ENCODE measurements around the gene PSEN1.

Gene PSEN1

DNA sequence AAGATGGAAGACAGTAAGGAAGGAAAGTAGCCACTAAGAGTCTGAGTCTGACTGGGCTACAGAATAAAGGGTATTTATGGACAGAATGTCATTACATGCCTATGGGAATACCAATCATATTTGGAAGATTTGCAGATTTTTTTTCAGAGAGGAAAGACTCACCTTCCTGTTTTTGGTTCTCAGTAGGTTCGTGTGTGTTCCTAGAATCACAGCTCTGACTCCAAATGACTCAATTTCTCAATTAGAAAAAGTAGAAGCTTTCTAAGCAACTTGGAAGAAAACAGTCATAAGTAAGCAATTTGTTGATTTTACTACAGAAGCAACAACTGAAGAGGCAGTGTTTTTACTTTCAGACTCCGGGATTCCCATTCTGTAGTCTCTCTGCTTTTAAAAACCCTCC lies 85.6 kb downstream of the PSEN1 start:
- DNase-seq = no peak

DNA sequence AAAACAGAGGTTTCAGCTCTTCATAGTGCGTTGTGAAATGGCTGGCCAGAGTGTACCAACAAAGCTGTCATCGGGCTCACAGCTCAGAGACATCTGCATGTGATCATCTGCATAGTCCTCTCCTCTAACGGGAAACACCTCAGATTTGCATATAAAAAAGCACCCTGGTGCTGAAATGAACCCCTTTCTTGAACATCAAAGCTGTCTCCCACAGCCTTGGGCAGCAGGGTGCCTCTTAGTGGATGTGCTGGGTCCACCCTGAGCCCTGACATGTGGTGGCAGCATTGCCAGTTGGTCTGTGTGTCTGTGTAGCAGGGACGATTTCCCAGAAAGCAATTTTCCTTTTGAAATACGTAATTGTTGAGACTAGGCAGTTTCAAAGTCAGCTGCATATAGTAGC lies 86.7 kb downstream of the PSEN1 start:
- DNase-seq = no peak

GRCh38 chr14:73225496-73225895 lies 89.2 kb downstream of the PSEN1 start:
- no peak for DNase-seq

GRCh38 chr14:73227812-73228781 lies 91.8 kb downstream of the PSEN1 start:
- no peak for DNase-seq

GRCh38 chr14:73230051-73230450 lies 93.7 kb downstream of the PSEN1 start:
- no peak for DNase-seq

DNA sequence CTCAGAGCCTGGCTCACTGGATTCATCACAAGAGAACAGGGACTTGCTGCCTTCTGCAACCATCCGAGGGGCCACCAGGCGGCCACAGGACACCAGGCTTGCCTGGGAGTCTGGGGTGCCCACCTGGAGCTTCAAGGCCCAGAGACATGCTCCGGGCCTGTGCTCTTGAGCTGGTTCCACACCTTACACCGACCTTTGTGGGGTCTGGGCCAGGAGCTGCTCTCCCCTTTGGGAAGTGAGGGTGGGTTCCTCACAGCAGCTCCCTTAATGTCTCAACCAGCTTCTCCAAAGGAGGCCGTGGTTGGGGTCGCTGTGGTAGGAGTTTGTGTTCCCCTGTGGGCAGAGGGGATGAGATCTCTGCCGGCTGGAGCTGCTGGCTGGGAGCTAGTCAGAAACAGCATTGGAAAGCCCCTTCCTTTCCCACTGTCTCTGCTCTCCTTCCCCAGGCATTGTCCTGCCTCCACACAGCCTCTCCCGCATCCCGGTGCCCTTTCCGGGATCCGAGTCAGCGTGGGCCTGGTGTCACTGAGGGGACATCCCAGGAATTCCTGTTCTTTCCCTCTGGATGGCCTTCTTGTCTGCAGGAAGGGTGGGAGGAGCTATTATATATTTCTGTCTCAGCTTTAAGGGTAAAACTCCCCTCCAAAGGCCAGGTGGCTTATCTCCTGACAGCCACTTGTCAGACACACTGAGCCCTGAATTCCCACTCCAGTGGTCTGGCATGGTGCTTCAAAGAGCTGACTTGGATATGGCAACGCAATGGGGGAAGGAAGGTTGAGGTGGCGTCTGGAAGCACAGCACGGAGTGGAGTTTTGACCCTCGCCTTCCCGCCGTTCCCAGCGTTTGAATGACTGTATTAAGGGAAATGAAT lies 95.9 kb downstream of the PSEN1 start:
- DNase-seq = no peak

DNA sequence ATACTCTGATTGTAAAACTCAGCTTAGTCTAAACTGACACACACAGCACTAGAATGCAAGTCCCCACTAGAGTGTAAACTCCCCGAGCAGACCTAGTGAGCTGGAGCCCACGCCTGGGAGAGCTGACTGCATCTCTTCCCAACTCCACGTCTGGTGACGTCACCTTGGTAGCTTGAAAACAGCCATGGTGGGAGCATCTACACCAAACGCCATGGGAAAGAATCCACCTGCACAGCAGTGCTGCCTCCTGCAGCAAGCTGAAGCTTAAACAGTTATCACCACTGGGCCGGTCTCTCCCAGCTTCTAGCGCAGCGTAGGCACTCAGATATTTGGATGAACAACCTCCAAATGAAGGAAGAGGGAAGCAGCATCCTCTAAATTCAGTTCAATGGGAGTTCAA lies 96.7 kb downstream of the PSEN1 start:
- DNase-seq = no peak

GRCh38 chr14:73233564-73233963 lies 97.3 kb downstream of the PSEN1 start:
- no peak for DNase-seq

DNA sequence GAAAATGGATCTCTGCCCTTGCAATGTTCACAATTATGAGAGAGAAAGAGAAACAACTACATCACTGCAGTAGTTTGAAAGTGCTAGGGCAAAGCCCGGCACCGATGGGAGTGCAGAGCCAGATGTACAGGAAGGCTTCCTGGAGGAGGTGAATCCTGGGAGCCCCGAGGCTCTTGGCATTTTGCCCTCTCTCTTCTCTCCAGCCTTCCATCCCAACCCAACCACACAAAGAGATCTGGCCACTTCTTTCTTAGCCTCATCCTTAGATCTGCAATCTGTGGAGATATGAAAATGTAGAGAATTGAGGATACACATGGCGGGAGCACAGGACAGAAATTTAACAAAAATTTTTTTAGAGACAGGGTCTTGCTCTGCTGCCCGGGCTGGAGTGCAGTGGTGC lies 97.7 kb downstream of the PSEN1 start:
- DNase-seq = no peak

- no peak for DNase-seq
Measured at GRCh38 chr14:73234586-73235394, 98.5 kb downstream of the PSEN1 start.

GRCh38 chr14:73235531-73236155 lies 99.3 kb downstream of the PSEN1 start:
- DNase-seq = no peak

DNA sequence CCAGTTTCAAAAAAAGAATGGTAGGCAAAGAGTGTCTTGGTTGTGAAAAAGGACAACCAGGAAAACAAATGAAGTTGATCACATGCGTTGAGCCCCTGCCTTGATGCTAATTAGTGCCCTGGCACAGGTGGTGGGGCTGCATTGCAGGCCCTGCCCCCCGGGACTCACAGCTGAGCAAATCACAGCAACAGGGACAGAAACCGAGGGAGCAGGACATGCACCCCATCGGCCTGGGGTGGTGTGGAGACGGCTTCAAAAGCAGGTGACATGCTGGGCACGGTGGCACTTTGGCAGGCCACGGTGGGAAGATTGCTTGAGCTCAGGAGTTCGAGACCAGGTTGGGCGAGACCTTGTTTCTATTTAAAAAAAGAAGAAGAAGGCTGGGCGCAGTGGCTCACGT lies 99.8 kb downstream of the PSEN1 start:
- no peak for DNase-seq

- no peak for DNase-seq
Measured at GRCh38 chr14:73236752-73237218, 100.5 kb downstream of the PSEN1 start.

DNA sequence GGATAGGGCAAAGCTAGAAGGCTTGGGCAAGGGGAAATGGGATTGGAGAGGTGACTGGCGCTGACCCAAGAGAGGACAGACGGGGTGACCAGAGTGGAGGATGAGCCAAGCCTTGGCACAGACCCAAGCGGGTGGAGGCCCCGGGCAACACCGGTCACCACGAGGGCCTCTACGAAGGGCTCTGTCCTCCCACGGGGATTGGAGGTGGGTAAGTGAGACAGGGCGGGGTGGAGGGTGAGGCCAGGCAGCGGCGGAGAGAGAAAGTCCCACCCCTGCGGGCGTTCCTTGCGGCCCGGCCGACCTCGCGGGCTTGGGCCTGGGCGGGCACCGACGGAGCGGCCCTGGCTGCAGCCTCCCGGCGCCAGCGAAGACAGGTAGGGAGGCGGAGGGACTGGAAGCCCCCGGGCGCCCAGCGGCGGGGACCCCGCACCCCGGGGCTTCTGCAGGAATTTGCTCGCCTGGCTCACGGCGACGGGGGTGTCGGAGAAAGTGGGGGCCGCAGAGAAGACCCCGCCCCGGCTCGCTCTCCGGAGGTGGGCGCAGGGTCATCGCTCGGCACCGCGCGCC lies 101.0 kb downstream of the PSEN1 start, which contains the start of gene PAPLN:
Gene PAPLN, plus strand, starts transcription at position 288 of the 567 bp plus-strand sequence. CDS start 2,273 bp downstream, outside the sequence.
- peak; percentile 23 for DNase-seq

GRCh38 chr14:73237786-73238423 lies 101.6 kb downstream of the PSEN1 start:
- peak; percentile 7 for DNase-seq

GRCh38 chr14:73238424-73238852 lies 102.1 kb downstream of the PSEN1 start:
- DNase-seq = peak; percentile 33

GRCh38 chr14:73238941-73239340 lies 102.6 kb downstream of the PSEN1 start:
- DNase-seq = no peak

DNA sequence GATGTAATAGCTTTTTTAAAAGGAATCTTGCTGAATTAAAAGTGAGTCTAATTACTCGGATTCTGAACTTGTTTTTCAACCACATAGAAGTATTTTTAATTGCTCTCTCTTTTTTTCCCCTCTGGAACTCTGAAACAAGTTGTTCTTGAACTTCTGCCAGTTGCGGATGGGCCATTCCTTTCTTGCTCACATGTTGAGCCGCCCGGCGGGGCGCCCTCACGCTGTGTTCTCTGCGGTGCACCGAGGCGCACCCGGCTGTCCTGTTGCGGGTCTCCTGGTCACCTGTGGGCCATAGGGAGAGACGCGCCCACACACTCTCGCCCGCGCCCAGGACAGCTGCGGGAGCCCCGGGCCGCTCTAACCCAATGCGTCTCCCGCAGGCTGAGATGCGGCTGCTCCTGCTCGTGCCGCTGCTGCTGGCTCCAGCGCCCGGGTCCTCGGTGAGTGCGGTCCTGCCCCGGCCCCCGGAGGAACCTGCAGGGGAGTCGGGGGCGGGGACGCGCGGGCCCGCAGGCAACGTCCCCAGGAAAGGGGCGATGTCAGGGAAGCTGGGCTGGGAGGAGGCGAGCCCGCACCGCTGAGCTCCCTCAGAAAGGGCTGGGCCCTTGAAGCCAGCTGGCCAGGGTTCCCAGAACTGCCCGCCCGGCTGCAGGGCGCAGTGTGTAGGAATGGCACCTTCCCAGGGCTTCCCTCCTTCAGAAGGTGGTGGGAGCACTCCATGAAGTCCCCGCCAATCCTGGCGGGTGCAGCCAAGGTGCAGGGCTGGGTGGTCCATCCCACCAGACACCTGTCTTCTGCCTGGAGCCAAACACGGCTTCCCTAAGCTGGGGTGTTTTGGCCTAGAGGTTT lies 103.3 kb downstream of the PSEN1 start:
- no peak for DNase-seq

GRCh38 chr14:73240816-73241480 lies 104.6 kb downstream of the PSEN1 start:
- DNase-seq = no peak
